T-helper 22 cell (primary cell): ENCODE data around the gene MAST4.

ENCODE experiments used
- DNase-seq: peaks from one replicate; pipeline ENCODE4 v3.0.0-alpha.2; 2020; ENCODE audit warnings: low read depth

Gene MAST4

DNA sequence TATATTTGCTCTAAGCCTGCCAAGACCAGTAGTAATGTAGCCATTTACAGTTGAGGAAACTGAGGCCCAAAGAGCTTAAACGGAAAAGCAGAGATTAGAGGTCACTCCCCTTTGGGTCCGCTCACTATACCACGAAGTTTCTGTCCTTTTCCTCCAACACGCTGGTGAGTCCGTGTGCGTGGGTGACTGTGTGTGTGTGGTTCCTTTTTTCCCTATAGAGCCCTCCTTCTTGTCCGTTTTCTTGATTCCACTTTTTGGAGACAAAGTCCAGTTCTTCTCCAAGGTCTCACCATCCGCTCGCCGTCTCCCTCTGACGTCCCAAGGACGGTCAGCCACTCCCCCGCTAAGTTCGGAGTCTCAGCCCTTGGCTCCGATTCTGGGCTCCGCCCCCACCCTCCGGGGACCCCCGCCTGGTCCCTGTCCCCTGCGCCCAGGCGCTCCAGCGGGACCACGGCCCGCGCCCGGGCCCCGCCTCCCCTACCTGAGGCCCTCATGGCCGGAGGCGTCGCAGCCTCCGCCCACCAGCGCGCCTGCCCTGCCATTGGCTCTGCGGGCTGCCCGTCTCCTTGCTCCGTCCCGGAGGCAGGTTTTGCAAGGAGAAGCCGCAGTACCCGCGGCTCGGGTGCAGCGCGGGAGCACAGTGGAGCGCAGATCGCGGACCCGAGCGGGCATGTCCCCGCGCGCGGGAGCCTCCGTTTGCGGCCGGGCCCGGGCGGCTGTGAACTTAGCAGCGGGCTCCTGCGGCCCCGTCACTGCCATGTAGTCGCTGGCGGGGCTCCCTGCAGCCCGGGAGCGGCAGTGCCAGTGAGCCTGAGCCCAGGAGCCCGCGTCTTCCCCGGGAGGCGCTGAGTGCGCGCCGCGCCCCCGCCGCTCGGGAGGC is at the start of gene MAST4:
TSS of gene MAST4 (plus strand) at position 638 of the 880 bp plus-strand sequence. CDS start 263 bp downstream, outside the sequence.
- no peak for DNase-seq

DNA sequence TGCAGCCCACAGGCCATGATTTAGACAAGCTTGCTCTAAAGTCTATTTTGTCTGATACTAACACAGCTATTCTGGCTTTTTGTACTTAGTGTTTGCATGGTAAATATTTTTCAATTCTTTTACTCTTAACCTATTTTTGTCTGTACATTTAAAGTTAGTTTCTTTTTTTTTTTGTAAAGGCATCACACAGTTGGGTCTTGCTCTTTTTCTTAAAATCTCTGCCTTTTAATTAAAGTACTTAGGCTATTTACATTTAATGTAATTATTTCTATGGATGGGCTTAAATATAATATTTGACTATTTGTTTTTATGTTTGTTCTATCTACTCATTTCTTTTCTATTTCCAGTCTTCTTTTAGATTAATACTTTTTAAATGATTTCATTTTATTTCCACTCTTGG is 49.7 kb upstream of the MAST4 start:
- no peak for DNase-seq

DNA sequence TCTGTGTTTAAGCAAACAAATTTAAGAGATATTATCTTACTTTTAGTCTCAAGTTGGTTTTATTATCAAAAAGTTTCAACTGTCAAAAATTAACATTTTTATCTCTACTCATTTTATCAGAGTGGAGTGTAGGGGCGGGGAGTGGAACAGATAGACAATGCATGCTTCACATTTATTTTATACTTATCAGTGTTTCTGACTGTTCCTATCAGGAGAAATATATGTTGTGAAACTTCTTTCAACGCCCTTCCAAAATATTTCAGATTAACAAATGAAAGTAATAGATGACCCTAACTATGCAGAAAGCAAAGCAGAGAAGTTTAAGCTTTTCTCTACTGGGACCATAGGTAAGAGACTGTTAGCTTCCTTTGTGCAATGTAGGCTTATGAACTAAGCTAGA is 44.9 kb upstream of the MAST4 start:
- DNase-seq: no peak

DNA sequence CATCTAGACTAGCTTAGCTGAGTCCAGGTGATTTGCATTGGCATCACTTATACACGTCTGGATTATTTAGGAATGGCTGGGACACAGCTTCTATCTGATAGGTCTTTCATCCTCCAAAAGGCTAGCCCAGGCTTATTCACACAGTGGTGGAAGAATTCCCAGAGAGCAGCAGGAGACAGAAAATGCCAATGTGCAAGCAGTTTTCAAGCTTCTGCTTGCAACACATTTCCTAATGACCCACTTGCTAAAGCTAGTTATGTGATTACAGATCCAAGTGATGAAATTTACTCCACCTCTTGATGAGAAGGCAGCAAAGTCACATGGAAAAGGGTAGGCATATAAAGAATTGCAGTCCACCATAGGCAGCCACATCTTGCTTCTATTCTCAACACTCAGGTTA is 44.2 kb upstream of the MAST4 start:
- DNase-seq: no peak

DNA sequence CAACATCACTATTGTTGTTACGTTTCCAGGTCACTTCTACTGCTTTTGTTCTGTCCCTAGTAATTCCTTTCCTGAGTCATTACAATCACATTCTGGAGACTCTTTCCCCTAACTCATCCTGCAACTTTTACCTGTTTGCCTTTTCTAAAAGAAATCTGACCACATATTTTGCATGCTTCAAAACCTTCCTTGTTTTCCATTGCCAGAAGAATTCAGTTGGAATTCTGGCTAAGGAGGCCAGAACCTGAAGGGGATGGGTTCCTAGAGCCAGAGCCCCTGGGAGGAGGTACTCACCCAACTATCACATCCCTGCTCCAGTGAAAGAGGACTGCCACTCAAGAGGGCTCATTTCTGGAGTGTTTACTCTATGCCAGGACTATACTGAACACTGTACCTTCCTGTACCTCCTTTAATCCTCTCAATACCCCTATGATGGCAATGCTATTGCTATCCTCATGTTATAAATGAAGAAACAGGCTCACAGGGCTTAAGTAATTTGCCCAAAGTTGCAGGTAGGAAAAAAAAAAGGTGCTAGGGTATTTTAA is 42.8 kb upstream of the MAST4 start:
- no peak for DNase-seq

DNA sequence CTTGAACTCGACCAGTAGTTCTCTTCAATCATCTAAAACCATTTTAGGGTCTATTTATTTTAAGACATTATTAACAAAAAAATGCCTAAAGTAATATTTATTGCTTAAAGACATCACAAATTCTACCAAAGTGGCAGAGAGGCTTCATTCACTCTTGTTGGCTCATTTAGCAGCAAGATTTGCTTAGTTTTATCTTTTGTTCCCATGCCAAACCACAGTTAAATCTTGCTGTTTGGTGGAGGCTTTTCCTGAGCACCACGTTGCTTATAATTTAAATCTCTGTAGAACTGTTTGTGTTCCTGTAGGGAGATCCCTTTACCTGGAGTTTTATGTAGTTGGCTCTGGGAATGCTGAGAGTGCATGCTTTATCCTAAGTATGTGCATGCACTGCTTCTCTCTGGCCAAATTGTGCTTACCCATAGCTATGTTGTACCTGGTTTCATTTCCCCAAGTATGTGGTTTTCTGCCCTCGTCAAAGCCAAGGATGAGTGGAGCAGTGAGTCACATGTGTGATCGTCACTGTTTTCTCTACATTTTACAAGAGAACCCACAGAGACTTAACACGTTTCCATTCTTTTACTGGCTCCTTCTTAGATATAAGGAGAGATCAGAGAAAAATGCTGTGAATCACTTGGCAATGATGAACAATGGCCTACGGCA is 42.1 kb upstream of the MAST4 start:
- DNase-seq: no peak

DNA sequence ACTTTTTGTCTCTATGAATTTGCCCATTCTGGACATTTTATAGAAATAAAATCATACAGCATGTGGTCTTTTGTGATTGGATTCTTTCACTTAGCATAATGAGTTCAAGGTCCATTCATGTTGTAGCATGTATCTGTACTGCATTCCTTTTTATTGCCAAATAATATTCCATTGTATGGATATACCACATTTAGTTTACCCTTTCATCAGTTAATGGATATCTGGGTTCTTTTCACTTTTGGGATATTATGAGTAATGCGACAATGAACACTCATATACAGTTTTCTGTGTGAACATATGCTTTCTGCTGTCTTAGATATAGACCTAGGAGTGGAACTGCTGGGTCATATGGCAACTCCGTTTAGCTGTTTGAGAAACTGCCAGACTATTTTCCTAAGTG is 41.3 kb upstream of the MAST4 start:
- no peak for DNase-seq

DNA sequence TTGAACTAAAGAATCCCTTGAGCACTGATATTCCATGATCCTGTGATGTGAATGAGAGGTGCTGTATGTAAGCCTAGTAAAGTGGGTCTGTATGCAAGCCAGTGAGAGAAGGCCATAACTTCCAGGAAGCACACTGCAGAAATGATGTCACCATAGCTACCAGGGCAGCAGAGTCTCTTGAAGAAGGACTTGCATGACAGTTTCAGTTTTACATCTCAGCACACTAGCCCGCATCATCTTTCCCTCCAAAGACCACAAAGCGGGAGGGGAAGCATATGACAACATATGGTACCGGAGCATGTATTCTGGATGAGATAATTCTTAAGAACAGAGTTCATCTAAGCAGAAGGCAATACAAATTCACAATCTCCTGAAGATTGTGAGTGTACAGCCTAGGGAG is 37.6 kb upstream of the MAST4 start:
- no peak for DNase-seq

DNA sequence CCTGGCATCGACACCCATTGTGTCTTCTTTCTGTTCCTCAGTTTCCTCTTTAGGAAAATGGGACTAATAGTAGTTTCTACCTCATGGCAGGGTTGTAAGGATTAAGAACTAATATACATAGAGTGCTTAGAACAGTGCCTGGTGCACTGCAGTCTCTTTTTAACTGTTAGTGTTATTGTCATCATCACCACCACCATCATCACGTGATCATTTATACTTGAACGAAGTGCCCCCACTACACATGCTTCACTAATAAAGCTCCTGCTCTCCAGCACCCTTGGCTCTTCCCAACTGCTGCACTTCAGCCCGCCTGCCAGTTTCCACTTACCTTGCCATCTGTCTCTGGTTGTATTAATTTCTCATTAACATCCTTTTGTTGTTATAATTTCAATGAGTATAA is 35.8 kb upstream of the MAST4 start:
- DNase-seq: no peak

DNA sequence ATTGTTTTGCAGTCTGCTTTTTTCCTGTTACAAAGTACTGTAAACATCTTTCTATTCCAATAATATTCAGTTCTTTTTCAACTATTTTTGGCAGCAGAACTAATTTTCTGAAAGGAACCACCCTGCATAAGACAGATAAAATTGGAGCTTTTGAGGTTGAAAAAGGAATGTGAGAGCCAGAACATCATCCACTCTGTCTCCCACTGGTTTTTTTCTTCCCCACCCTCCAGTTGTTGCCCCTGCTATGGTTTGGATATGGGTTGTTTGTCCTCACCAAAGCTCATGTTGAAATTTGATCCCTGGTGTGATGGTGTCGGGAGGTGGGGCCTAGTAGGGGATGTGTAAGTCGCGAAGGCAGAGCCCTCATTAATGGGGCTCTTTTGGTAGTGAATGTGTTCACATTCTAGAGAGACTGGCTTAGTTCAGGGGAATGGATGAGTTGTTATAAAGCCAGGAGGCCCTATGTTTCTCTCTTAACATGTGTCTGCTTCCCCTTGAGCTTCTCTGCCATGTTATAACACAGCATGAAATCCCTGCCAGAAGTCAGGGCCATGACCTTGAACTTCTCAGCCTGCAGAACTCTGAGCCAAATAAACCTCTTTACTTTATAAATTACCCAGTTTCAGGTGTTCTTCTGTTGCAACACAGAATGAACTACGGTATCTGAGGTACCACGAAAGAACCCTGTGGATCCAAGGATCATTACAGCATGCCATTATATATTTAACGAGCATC is 34.8 kb upstream of the MAST4 start:
- DNase-seq: no peak

DNA sequence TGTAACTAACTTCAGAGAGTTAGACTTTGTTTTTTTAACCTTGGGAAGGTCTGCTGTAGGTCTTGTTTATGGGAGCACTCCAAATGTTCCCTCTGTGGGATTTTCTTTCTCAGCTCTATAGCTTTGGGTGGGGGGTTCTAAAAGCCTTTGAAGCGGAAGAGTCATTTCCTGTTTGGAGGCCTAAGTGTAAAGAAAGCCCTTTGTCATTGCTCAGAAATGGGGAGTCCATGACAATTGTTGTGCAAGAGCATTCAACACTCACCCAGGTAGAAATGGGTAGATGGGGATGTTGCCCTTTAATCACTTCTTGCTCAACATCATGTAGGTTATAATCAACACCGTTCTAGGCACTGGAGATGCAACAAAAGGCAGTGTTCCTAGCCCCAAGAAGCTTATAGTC is 30.3 kb upstream of the MAST4 start:
- no peak for DNase-seq

DNA sequence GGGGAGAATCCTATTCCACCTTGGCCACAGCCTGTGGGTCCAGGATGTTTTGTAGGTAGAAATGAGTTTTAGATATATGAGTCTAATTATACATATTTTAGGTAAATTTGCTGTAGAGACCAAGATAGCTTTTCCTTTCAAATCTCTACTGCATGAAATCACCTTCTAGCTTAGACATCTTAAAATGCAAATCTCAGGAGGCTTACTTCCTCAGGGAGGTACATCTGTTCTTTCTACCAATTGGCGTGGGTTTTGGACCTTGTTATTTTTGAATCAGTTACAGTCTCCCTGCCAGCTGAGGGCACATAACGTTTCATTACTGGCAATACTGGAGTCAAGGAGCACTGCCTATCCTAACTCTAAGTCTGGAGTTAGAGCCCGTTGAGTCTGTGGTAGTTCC is 28.7 kb upstream of the MAST4 start:
- no peak for DNase-seq

DNA sequence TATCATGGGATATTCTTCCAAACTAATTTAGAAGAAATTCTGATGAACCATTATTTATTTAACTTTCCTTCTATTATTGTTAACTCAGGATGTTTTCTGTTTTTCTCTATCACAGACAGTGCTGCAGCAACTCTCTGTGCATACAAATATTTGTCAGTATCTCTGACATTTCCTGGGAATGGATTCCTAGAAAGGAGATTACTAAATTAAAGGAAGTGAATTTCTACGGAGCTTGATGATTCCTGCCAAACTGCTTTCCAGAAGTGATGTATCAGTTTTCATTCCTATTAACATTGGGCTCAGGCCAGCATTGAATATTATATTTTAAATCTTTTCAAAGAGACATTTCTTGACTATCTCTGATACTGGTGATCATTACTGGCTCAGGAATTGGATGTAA is 26.0 kb upstream of the MAST4 start:
- no peak for DNase-seq

DNA sequence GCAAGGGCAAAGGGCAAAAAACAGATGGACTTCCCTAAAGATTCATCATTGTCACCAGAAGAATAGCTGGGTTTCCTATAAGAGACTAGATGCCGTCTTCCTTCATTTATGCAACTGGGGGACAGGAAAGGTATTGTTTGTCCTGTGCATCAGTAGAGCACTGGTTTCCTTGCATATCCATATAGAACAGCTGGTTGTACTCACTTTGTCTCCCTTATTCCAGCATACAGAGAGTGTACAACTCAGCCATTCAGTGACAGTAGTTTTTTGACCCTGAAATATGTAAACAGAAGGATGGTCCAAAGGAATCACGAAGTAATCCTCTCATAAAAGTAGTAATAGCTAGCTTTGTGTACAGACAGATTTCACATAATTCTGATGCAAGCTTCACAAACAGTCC is 22.5 kb upstream of the MAST4 start:
- no peak for DNase-seq

DNA sequence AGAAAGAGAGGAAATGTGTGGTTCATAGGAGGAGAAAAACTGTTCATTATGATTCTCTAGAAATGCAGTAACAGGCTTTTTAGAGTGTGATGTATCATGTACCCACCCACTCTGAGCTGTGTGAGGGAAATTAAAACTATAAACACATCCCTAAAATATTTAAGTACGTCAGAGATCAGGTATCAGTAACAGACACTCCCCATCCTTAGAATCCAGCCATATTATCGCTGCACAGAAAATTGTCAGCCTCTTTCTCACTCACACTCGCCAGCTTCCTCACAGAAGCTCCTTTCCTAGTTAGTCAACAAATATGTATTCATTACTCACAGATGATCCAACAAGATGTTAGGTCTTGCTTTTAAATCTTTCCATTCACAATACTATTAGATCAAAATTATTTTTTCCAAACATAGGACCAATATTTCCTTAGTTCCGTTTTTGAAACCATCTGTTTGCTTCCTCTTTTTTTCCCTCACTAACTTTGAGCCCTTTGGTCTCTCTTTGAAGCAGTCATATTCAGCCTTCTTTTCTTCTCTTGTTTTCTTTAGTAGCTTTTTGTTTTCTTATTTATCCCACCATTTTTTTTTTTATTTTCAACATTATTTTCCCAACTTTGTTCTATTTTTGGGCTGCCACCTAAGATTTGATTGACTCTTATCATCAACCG is 13.6 kb upstream of the MAST4 start:
- no peak for DNase-seq

DNA sequence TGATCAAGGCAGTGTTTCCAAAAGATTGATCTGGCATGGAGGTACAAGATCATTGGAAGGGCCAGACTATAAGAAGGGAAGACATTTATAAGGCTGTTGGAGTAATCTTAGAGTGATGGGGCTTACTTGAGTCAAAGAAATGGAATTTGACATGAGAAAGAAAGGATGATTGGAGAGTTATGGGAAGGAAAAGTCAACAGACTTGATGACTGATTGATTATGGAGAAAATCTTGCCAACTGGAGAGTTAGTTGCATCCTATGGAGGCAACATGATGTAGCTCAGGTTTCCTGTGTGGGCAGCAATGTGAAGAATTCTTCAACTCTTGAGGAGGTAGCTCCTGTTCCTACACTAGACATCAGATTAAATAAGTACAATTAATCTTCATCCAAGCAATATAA is 10.9 kb upstream of the MAST4 start:
- DNase-seq: no peak

DNA sequence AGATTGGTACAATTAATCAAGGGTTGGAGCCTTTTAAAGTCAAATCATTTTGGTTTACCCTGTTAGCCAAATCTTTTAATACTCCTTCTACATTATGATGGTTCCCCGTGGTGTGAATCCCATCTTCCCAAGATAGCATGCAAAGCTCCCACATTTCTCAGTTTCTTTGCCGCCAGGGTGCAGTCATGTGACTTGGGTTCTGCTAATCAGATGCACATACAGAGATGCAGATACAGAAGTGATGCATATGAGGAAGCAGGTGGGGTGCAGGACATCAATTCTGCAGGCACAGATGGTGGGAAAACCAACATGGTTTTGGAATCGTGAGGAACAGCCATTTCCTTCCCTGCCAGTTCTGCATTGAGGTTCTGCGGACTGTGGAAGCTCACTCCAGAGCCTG is 8.4 kb upstream of the MAST4 start:
- DNase-seq: no peak

DNA sequence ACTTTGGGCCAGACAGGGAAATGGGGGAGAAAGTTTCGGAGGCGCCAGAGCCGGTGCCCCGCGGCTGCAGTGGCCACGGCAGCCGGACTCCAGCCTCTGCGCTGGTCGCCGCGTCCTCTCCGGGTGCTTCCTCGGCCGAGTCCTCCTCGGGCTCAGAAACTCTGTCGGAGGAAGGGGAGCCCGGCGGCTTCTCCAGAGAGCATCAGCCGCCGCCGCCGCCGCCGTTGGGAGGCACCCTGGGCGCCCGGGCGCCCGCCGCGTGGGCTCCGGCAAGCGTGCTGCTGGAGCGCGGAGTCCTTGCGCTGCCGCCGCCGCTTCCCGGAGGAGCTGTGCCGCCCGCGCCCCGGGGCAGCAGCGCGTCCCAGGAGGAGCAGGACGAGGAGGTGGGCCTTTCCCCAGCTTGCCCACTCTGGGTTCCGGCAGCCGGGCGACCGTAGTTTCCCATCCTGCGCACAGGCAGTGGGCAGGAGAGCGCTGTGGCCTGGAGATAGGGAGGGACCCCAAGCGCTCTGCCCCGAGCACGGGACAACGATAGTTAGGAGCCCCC is 516 bp downstream of the MAST4 start:
- DNase-seq: no peak

DNA sequence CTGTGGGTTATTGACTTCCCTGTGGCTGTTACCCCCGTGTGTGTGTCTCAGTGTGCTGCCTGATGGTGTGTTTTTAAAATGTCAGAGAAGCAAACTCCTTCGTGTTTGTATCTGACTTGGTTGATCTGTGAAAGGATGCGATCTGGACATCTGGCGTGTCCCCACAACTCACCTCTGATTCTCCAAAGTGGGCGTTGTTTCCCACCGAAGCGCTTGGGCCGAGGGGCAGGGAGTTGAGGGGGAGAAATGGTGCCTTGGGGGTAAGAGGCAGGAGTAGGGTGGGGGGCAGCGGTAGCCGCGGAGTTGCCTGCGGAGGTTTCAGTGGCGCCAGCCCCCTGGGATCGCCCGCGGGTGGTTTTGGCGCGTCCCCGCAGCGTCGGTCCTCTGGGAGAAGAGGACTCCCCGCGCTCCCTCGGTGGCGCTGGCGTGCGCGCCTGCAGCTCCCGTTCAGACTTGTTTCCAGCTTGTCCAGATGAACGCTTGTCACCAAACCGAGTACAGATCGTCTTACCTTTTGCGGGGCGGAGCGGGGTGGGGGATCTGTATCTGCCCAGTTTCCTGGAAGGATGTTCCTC is 1.1 kb downstream of the MAST4 start:
- no peak for DNase-seq

DNA sequence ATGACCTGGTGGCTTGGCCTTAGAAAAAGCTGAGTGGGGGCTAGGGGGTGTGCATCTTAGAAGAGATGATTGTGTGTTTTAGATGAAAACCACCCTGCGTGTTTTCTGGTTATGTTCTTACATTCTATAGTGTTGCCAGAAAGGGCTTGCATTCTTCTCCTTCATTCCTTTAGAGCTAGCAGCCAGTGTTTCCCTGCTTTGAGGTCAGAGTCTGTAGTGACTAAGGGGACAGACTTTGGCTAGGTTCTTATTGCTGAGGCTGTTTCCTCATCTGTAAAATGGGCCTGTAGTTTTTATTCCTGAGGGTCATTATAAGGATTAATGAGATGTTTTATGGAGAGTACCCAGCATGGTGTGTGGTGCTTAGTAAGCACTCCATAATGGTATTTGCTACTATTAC is 6.4 kb downstream of the MAST4 start:
- DNase-seq: no peak

DNA sequence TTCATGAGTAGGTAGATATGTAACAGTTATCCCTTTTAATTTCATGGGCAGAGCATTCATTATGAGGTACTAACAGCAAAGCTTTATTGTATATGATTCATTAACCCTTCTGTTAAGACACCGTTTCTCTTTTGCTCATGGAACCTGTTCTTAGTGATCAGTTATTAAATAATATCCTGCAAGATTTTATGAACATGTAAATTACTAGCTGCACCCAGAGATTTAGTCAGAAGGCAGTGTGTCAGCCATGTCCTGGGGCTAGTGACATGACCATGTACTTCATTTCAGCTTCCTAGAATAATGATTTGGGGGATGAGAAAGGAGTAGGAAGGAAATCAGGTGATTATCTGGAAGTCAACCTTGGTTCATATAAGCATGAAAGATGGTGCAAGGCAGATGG is 7.0 kb downstream of the MAST4 start:
- DNase-seq: no peak

DNA sequence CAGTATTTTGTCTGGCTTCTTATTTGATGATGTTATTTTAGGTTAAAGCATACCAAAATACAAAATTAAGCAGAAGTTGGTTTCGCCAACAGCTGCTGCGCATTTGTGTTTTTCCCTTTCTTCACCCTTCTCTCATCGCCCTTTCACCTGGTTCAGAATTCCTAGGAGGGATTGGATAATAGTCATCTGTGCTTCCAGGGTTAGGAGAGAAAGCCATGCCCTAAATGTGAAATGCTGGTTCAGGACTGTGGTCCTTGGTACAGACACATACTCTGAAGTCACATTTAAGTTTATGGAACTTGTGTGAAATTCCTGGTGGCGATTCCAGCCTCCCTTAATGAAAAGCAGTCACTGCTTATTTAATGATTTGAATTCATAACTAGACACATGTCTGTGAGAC is 7.7 kb downstream of the MAST4 start:
- DNase-seq: no peak
